SH-SY5Y (cell line): ENCODE data around the gene UPF3B.

Experiments
- GATA2 ChIP-seq: IDR thresholded peaks from 2 replicates; pipeline ENCODE4 v1.6.1; 2011; ENCODE audit warnings: mild to moderate bottlenecking, low read depth, low read length
- GATA3 ChIP-seq: IDR thresholded peaks from 2 replicates; pipeline ENCODE4 v1.6.1; 2011; ENCODE audit warnings: low read depth, mild to moderate bottlenecking, low read length, moderate library complexity

GRCh38 chrX:119899125-119899524 lies 46.4 kb upstream of the UPF3B start:
- TF ChIP-seq GATA3 (no peak), GATA2 (no peak)
